Loucy (cell line): ENCODE data around the gene NAAA.

ENCODE experiments used
- H2AFZ ChIP-seq: fragments of 200-600 bp; sonication (generic); 2 replicates; pipeline ENCODE4 v1.6.0; 2016; ENCODE audit warnings: antibody characterized with exemption, mild to moderate bottlenecking, low read length, moderate library complexity
- H3F3A ChIP-seq: fragments of 200-600 bp; 2 replicates; pipeline ENCODE4 v1.6.0; 2016; ENCODE audit warnings: antibody characterized with exemption, low read depth, mild to moderate bottlenecking
- H3K27me3 ChIP-seq: fragments of 200-600 bp; sonication (generic); 2 replicates; pipeline ENCODE4 v1.6.1; 2014; ENCODE audit warnings: low read length, mild to moderate bottlenecking; ENCODE audit not compliant: insufficient read depth, poor library complexity, severe bottlenecking
- H3K36me3 ChIP-seq: fragments of 200-600 bp; sonication (generic); 2 replicates; pipeline ENCODE4 v1.6.1; 2016; ENCODE audit warnings: low read length; ENCODE audit not compliant: insufficient read depth
- H3K4me1 ChIP-seq: fragments of 200-600 bp; sonication (generic); 2 replicates; pipeline ENCODE4 v1.5.1; 2014; ENCODE audit warnings: low read length, mild to moderate bottlenecking; ENCODE audit not compliant: insufficient read depth, poor library complexity, severe bottlenecking
- H3K4me2 ChIP-seq: fragments of 200-600 bp; sonication (generic); 2 replicates; pipeline ENCODE4 v1.6.0; 2014; ENCODE audit warnings: antibody characterized with exemption, low read length, low read depth, mild to moderate bottlenecking; ENCODE audit not compliant: poor library complexity, severe bottlenecking
- H3K4me3 ChIP-seq: fragments of 200-600 bp; sonication (generic); 2 replicates; pipeline ENCODE4 v1.5.1; 2014; ENCODE audit warnings: low read length, mild to moderate bottlenecking, mixed read lengths; ENCODE audit not compliant: poor library complexity, severe bottlenecking
- H3K79me2 ChIP-seq: fragments of 200-600 bp; sonication (generic); 2 replicates; pipeline ENCODE4 v1.6.1; 2014; ENCODE audit warnings: low read length; ENCODE audit not compliant: insufficient read depth
- H3K9ac ChIP-seq: fragments of 200-600 bp; sonication (generic); 2 replicates; pipeline ENCODE4 v1.6.0; 2014; ENCODE audit warnings: mild to moderate bottlenecking, low read depth, low read length, moderate library complexity; ENCODE audit not compliant: poor library complexity, severe bottlenecking
- H3K9me2 ChIP-seq: fragments of 200-600 bp; sonication (generic); replicated peaks from 2 replicates; pipeline ENCODE4 v1.6.1; 2016; ENCODE audit warnings: low read depth, low read length, mixed read lengths
- H3K9me3 ChIP-seq: fragments of 200-600 bp; sonication (generic); 2 replicates; pipeline ENCODE4 v1.6.1; 2014; ENCODE audit warnings: mild to moderate bottlenecking, antibody characterized with exemption, low read length, low read depth; ENCODE audit not compliant: insufficient read depth
- H4K20me1 ChIP-seq: fragments of 200-600 bp; sonication (generic); 2 replicates; pipeline ENCODE4 v1.6.0; 2014; ENCODE audit warnings: antibody characterized with exemption, low read length, mild to moderate bottlenecking; ENCODE audit not compliant: insufficient read depth, poor library complexity, severe bottlenecking
- CTCF ChIP-seq: fragments of 200-600 bp; sonication (generic); conservative IDR thresholded peaks from 2 replicates; pipeline ENCODE4 v1.5.1; 2014; ENCODE audit warnings: mild to moderate bottlenecking, antibody characterized with exemption, low read length
- EZH2phosphoT487 ChIP-seq: fragments of 200-600 bp; IDR thresholded peaks from 2 replicates; pipeline ENCODE4 v1.6.1; 2018; ENCODE audit warnings: antibody characterized with exemption, mild to moderate bottlenecking, moderate library complexity, borderline replicate concordance

The NAAA gene

DNA sequence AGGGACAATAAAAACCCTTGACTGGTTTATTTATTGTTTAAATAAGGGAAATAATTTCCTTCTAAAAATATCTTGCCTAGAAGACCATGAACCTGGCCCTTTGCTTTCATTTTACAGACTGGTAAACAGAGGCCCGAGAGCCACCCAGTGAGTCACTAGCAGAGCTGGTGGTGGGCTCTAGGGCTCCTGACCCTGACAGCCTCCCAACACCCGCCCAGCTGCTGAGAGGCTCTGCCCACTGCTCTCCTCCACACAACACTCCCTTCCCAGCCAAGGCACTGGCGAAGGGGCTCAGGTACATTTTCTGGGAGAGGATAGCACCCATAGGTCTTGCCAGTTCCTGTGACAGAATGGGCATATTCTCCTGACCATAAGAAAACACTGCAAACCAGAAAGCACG is 20.5 kb downstream of the NAAA start:
- Histone ChIP-seq H3F3A (no peaks in the 10 kb centered on the region), H2AFZ (no peak overlapping the region), H3K79me2 (no peaks in the 10 kb centered on the region), H3K9me3 (no peaks in the 10 kb centered on the region), H3K9me2 (no peaks in the 10 kb centered on the region), H4K20me1 (no peaks in the 10 kb centered on the region), H3K4me3 (no peak overlapping the region), H3K4me2 (no peak overlapping the region), H3K27me3 (no peaks in the 10 kb centered on the region), H3K9ac (no peak overlapping the region), H3K36me3 (no peaks in the 10 kb centered on the region; the same call in 1 of the 2 replicates), H3K4me1 (no peaks in the 10 kb centered on the region)
- TF ChIP-seq CTCF (no peak), EZH2phosphoT487 (no peak)

- Histone ChIP-seq H3K4me1 (no peaks in the 10 kb centered on the region), H3K36me3 (no peaks in the 10 kb centered on the region; the same call in 1 of the 2 replicates), H3K27me3 (no peaks in the 10 kb centered on the region), H3K9me2 (no peaks in the 10 kb centered on the region), H3K4me2 (no peak overlapping the region), H4K20me1 (no peaks in the 10 kb centered on the region), H2AFZ (no peak overlapping the region), H3F3A (no peaks in the 10 kb centered on the region), H3K9me3 (no peaks in the 10 kb centered on the region), H3K9ac (no peak overlapping the region), H3K79me2 (no peaks in the 10 kb centered on the region), H3K4me3 (no peak overlapping the region)
- no peak for TF ChIP-seq CTCF
These were observed 20.9 kb downstream of the NAAA start for GRCh38 chr4:75919920-75920319.

- Histone ChIP-seq H3K4me3 (no peak overlapping the region), H3K9me3 (no peaks in the 10 kb centered on the region), H2AFZ (peak overlapping the region; percentile 86), H4K20me1 (no peaks in the 10 kb centered on the region), H3K36me3 (no peaks in the 10 kb centered on the region; the same call in 1 of the 2 replicates), H3K79me2 (no peaks in the 10 kb centered on the region), H3K27me3 (no peaks in the 10 kb centered on the region), H3K4me2 (no peak overlapping the region), H3K4me1 (no peaks in the 10 kb centered on the region), H3F3A (no peaks in the 10 kb centered on the region), H3K9me2 (no peaks in the 10 kb centered on the region), H3K9ac (no peak overlapping the region)
- peak; percentile 94 for TF ChIP-seq CTCF
- TF ChIP-seq EZH2phosphoT487, result no peak
These were observed 24.6 kb downstream of the NAAA start for GRCh38 chr4:75916091-75916661.
